ENCODE measurements around the gene ITPR1. TPM values are rescaled to one million over a fixed set of nuclear protein-coding genes. Genes with fewer than 3 reads are reported as not detected.
A peak's percentile ranks its signal among the peaks of the same experiment; 100 is the strongest.

Gene ITPR1
- total and polyA plus RNA-seq, 10 of the 15 experiments (the other 5 are each of a cell fraction or from before 2014, with no cell fraction given): 12.2 to 239 (median 28.4) TPM

- TF ChIP-seq BCLAF1 (IDR thresholded peaks at IDR 0.05): 0 out of 2 replicates have a peak, but pooled peaks have one; percentile 40
- no peak; the same call in 1 of the 2 replicates for TF ChIP-seq IRF4 (IDR thresholded peaks at IDR 0.05; ENCODE audit: low read depth, low read length)
- TF ChIP-seq RAD51 (IDR thresholded peaks at IDR 0.05): peak; percentile 68
- TF ChIP-seq BHLHE40 (IDR thresholded peaks at IDR 0.05; ENCODE audit: borderline replicate concordance in 1 of 2, low read depth in 2 of 2, low read length in 1 of 2): peak; percentile 80 to 85
- no peak for TF ChIP-seq STAT3 (IDR thresholded peaks at IDR 0.05; ENCODE audit: low read depth, low read length)
- TF ChIP-seq POLR2AphosphoS2 (IDR thresholded peaks at IDR 0.05; ENCODE audit: low read depth, low read length): peak; percentile 47
- peak; percentile 47; the same call in 1 of the 2 replicates for TF ChIP-seq MAX (IDR thresholded peaks at IDR 0.05; ENCODE audit: low read depth, low read length)
- peak; percentile 76 for TF ChIP-seq BACH1 (IDR thresholded peaks at IDR 0.05; ENCODE audit: borderline replicate concordance)
- no peak for TF ChIP-seq HDAC2 (IDR thresholded peaks at IDR 0.05)
- peak; percentile 71 for TF ChIP-seq SMAD1 (IDR thresholded peaks at IDR 0.05; ENCODE audit: low read depth, partially characterized antibody)
- no peak for TF ChIP-seq NRF1 (conservative IDR thresholded peaks at IDR 0.05; ENCODE audit: low read depth, low read length)
- peak; percentile 17; the same call in 1 of the 2 replicates for TF ChIP-seq SPI1 (IDR thresholded peaks at IDR 0.05; ENCODE audit: borderline replicate concordance, insufficient read depth, low read depth, low read length)
- TF ChIP-seq PML (IDR thresholded peaks at IDR 0.05; ENCODE audit: low read length): peak; percentile 50; the same call in 1 of the 2 replicates
- peak; percentile 94 for TF ChIP-seq ZNF687 (IDR thresholded peaks at IDR 0.05)
- TF ChIP-seq POLR2AphosphoS5 (IDR thresholded peaks at IDR 0.05; ENCODE audit: low read length): peak; percentile 89
These were observed 256.4 kb downstream of the ITPR1 start (continued) for GRCh38 chr3:4749567-4750002.

Data from GM12878 (cell line).